NCI-H2081 (cell line): ENCODE measurements around the gene TMLHE.
"Not testable (repeated sequence)": the region's sequence is repeated elsewhere in the genome, so short reads cannot be mapped to it uniquely, and the experiment has no call there.

Experiments
- DNase-seq, 2 experiments: peaks; one replicate each; lab custom pipeline; 2025; lab: John Stamatoyannopoulos, UW

TMLHE gene

DNA sequence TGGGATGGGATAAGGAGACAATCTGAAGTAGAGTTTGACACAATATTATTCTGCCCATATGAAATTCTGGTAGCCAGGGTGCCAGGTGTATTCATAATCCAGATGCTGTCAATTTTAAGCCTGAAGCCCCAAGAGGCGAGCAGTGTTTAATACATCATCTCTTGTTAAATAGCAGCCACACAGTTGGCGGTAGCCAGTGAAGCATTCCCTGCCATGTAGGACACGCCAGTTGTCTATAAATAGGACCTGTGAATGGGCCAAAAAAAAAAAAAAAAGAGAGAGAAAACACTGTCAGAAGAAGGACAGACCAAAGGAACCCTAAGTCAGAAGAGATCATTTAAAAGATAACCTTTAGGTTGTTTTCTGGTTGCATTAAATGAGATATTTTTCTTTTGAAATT lies 121.3 kb downstream of the TMLHE start:
- not testable (repeated sequence) for DNase-seq

- DNase-seq, result not testable (repeated sequence)
These were observed 135.6 kb downstream of the TMLHE start for GRCh38 chrX:155477136-155477535.

DNA sequence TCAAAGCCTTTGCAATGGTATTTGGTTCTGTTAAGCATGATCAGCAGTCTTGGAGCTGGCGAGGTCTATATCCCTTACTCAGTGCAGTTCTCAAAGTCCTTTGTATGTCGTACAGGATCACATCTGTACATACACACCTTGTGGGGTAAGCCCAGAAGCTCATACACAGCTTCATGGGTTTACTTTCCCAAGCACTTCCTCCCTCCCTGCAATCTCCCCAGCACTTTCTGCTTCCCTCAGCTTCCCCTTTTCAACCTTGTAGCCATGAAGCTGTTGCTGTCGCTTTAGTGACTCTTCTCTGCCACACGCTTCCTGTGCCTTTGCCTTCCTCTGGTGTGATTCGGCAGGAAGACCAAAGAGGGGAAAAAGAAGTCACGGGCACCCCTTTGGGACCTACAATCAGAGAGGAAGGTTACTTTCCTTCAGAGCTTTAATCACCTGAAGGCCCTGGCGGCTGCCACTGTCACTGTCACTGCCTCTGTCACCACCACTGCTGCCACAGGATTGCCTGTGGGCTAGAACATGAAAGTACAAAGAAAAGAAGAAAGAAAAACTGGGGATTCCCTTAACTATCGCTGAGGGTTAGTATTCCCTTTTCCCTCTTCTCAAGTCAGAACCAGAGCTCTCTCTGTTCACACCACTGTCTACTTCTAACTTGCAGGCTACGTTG lies 146.3 kb downstream of the TMLHE start:
- not testable (repeated sequence) for DNase-seq

- DNase-seq, result not testable (repeated sequence)
These were observed 152.3 kb downstream of the TMLHE start for GRCh38 chrX:155460501-155460900.

GRCh38 chrX:155458471-155458870 lies 154.3 kb downstream of the TMLHE start, which contains the start of gene F8A3:
Gene F8A3, minus strand, starts transcription at chrX:155458620. Its CDS starts 20 bp downstream, at chrX:155458600.
- DNase-seq, result not testable (repeated sequence)

GRCh38 chrX:155457761-155458447 lies 154.8 kb downstream of the TMLHE start:
- DNase-seq, result not testable (repeated sequence)

DNA sequence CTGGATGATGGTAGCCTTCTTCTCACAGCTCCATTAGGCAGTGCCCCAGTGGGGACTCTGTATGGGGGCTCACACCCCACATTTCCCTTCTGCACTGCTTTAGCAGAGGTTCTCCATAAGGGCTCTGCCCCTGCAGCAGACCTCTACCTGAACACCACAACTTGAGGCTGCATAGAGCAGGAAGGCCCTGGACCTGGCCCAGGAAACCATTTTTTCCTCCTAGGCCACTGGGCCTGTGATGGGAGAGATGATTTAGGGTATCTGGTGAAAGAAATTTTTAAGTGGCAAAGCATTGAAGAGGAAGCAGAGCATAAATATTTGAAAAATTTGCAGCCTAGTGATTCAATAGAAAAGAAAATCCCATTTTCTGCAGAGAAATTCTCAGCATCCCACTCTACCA lies 171.7 kb downstream of the TMLHE start:
- DNase-seq, result no peak
